ENCODE results near the gene DCC. TPM values are rescaled to one million over a fixed set of nuclear protein-coding genes. Genes with fewer than 3 reads are reported as not detected.

Gene DCC
- total RNA-seq, 1 experiment from 2014 or later, result not detected

DNA sequence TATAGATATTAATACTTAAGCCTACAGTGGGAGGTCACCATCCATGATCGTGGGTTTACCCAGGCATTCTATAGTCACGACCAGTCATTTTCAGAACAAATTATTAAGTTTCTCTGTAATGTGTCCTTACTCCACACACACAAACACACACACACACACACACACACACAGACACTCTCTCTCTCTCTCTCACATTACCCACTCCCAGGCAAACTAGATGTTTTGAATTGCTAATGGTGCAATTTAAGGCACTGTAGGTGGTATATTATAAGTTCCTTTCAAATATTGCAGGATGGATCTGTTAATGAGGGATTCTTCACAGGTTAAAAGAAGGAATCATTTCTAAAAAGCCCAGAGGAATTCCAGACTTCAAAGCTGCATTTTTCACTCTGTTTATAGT lies 1226.6 kb downstream of the DCC start:
- CTCF ChIA-PET, result no interaction called here
- no peak for ATAC-seq

DNA sequence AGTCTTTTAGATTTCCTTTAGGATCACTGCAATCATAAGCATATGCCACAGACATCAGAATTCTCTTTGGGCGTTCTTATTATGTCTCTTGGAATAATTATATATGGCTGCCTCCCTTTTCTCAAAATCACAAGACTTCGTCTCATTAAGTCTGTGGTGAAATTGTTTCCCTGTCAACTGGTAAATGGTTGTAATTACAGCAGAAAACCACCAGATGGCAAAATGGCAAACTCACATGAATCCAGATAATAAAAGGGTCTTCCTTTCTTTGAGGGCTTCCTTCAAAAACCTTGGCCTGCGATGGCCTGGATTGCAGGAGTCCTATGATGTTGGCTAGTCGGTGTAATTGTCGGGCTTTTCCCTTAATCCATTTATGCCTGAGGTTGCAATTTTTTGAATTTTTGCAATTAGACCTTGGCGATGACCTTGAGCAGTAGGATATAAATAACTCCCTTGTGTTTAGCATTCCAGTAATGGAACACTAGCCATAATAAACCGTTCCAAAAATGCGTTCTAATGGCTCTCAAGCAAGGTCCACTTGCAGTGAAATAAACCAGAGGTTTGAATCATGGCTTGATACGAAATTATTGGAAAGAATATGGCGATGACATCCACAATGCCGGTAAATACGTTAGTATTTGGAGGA lies 1228.1 kb downstream of the DCC start:
- peak; percentile 43 for DNase-seq
- no peaks in the 10 kb centered on the region for H3K9me3 ChIP-seq (ENCODE audit: low read length)
- H3K4me2 ChIP-seq (ENCODE audit: low read length), result no peak overlapping the region
- TF ChIP-seq CTCF (conservative IDR thresholded peaks at IDR 0.05; ENCODE audit: low read depth, low read length), result peak; percentile 67
- TF ChIP-seq EZH2phosphoT487 (IDR thresholded peaks at IDR 0.05; ENCODE audit: borderline replicate concordance, low read length), result no peak
- intact Hi-C loops (cut with micrococcal nuclease), result loop anchor here (1.0 to 10.0 kb wide), 4 partner anchors 296 to 559 kb away; no protein-coding TSS in a partner anchor
- no peaks in the 10 kb centered on the region for H3K9me2 ChIP-seq (replicated peaks; ENCODE audit: low read length)
- ChIA-PET CTCF (no interaction called here), POLR2A (ENCODE audit: unreplicated experiment) (no interaction called here)
- no peak overlapping the region for H3K9ac ChIP-seq (ENCODE audit: low read length)
- no peaks in the 10 kb centered on the region for H4K20me1 ChIP-seq (ENCODE audit: low read length)
- no peak overlapping the region for H2AFZ ChIP-seq (ENCODE audit: low read length)
- no peak overlapping the region for H3K4me3 ChIP-seq (ENCODE audit: low read length)
- BruUV-seq (replicated peaks), result no TSS peak
- H3K36me3 ChIP-seq (ENCODE audit: low read depth, low read length), result no peaks in the 10 kb centered on the region
- no peaks in the 10 kb centered on the region for H3K4me1 ChIP-seq (ENCODE audit: insufficient read depth, low read length)
- H3F3A ChIP-seq (ENCODE audit: low read length, unreplicated experiment), result no peaks in the 10 kb centered on the region
- no peaks in the 10 kb centered on the region for H3K79me2 ChIP-seq (ENCODE audit: low read length)
- H3K27me3 ChIP-seq (ENCODE audit: low read length), result peaks cover 14% of the 10 kb centered on the region
- ATAC-seq, result no peak
- H3K27ac ChIP-seq (ENCODE audit: low read length), result no peak overlapping the region

More for the DNA sequence above, 1226.6 kb downstream of the DCC start:
- Histone ChIP-seq H3K36me3 (ENCODE audit: low read depth, low read length) (no peaks in the 10 kb centered on the region), H3K9me3 (ENCODE audit: low read length) (no peaks in the 10 kb centered on the region), H3F3A (ENCODE audit: low read length, unreplicated experiment) (no peaks in the 10 kb centered on the region), H2AFZ (ENCODE audit: low read length) (no peak overlapping the region), H3K4me1 (ENCODE audit: insufficient read depth, low read length) (no peaks in the 10 kb centered on the region), H3K27ac (ENCODE audit: low read length) (no peak overlapping the region), H4K20me1 (ENCODE audit: low read length) (no peaks in the 10 kb centered on the region), H3K9me2 (replicated peaks; ENCODE audit: low read length) (no peaks in the 10 kb centered on the region), H3K9ac (ENCODE audit: low read length) (no peak overlapping the region), H3K79me2 (ENCODE audit: low read length) (no peaks in the 10 kb centered on the region), H3K4me2 (ENCODE audit: low read length) (no peak overlapping the region), H3K4me3 (ENCODE audit: low read length) (no peak overlapping the region), H3K27me3 (ENCODE audit: low read length) (peaks cover 12% of the 10 kb centered on the region)
- DNase-seq, result no peak
- intact Hi-C loops (cut with micrococcal nuclease), result loop anchor here (10.0 kb wide), 1 partner anchor 478 kb away; no protein-coding TSS in a partner anchor
- no peak for TF ChIP-seq EZH2 (IDR thresholded peaks at IDR 0.05; ENCODE audit: low read length, unreplicated experiment)
- TF ChIP-seq EZH2phosphoT487 (IDR thresholded peaks at IDR 0.05; ENCODE audit: borderline replicate concordance, low read length), result no peak
- TF ChIP-seq CTCF (conservative IDR thresholded peaks at IDR 0.05; ENCODE audit: low read depth, low read length), result no peak
- POLR2A ChIA-PET (ENCODE audit: unreplicated experiment), result no interaction called here
- BruUV-seq (replicated peaks), result no TSS peak

Small RNA genes lying within 50 kb of the gene (microRNA-seq; reads per million reads assigned to microRNA genes)
- gene MIR4528 (ENCODE audit: unreplicated experiment), result not detected

All from PC-3 (cell line).